Fibroblast of lung (primary cell): ENCODE data around the gene SEL1L2. TPM values are rescaled to one million over a fixed set of nuclear protein-coding genes. Genes with fewer than 3 reads are reported as not detected.

ENCODE experiments used
- DNase-seq, 2 donors: peaks; one replicate each; pipeline versions ENCODE4 v3.0.0 to v3.0.0-alpha.2; 2010; ENCODE audit warnings: low read depth in 2 of 2
- H2AFZ ChIP-seq: 2 replicates; pipeline ENCODE4 v1.5.1; 2012; ENCODE audit warnings: low read length, control low read depth, inconsistent platforms
- H3K27ac ChIP-seq: 2 replicates; pipeline ENCODE4 v1.5.1; 2011; ENCODE audit warnings: low read length, control low read depth; ENCODE audit not compliant: insufficient read depth
- H3K27me3 ChIP-seq: 2 replicates; pipeline ENCODE4 v1.5.1; 2011; ENCODE audit warnings: mild to moderate bottlenecking, low read length; ENCODE audit not compliant: control insufficient read depth, insufficient read depth
- H3K36me3 ChIP-seq: 2 replicates; pipeline ENCODE4 v1.5.1; 2011; ENCODE audit warnings: low read length; ENCODE audit not compliant: control insufficient read depth, insufficient read depth
- H3K4me1 ChIP-seq: 2 replicates; pipeline ENCODE4 v1.5.1; 2011; ENCODE audit warnings: low read length; ENCODE audit not compliant: control insufficient read depth, insufficient read depth; ENCODE audit errors: extremely low read depth
- H3K4me2 ChIP-seq: 2 replicates; pipeline ENCODE4 v1.5.1; 2011; ENCODE audit warnings: low read length, control low read depth; ENCODE audit not compliant: insufficient read depth; ENCODE audit errors: extremely low read depth
- H3K4me3 ChIP-seq, 4 experiments: fragments of 200-600 bp in 1 of 4; sonication (generic) in 1 of 4; replicated peaks in 1 of 4; 2 replicates each; pipeline ENCODE4 v1.5.1; 2011 to 2016; ENCODE audit warnings: low read length in 4 of 4, low read depth in 3 of 4, mild to moderate bottlenecking in 3 of 4, control low read depth in 2 of 4, inconsistent platforms in 1 of 4, mixed read lengths in 1 of 4; ENCODE audit not compliant: insufficient read depth in 1 of 4; ENCODE audit errors: control extremely low read depth in 1 of 4
- H3K79me2 ChIP-seq: 2 replicates; pipeline ENCODE4 v1.5.1; 2012; ENCODE audit warnings: mild to moderate bottlenecking, low read length, inconsistent platforms; ENCODE audit not compliant: control insufficient read depth, insufficient read depth
- H3K9ac ChIP-seq: 2 replicates; pipeline ENCODE4 v1.5.1; 2011; ENCODE audit warnings: mild to moderate bottlenecking, low read length, control low read depth; ENCODE audit not compliant: insufficient read depth
- H3K9me3 ChIP-seq: 2 replicates; pipeline ENCODE4 v1.5.1; 2012; ENCODE audit warnings: low read depth, low read length; ENCODE audit not compliant: control insufficient read depth, insufficient read depth
- H4K20me1 ChIP-seq: 2 replicates; pipeline ENCODE4 v1.5.1; 2011; ENCODE audit warnings: low read length; ENCODE audit not compliant: control insufficient read depth, insufficient read depth; ENCODE audit errors: extremely low read depth
- EZH2 ChIP-seq: IDR thresholded peaks from 2 replicates; pipeline ENCODE4 v1.5.1; 2012; ENCODE audit warnings: low read length, control low read depth, mild to moderate bottlenecking; ENCODE audit errors: missing control alignments
- polyA plus RNA-seq, 2 donors: library from polyadenylated mRNA; depleted of rRNA in 1 of 2; stranded (reverse) in 1 of 2; unstranded in 1 of 2; fragments of >200 nt; gene quantifications; 2 replicates each; pipeline ENCODE4 v1.2.1, GENCODE V29; 2011 to 2012; ENCODE audit warnings: missing spikeins in 1 of 2
- total RNA-seq: library from RNA; depleted of rRNA; stranded (reverse); fragments of >200 nt; gene quantifications from 2 replicates; pipeline ENCODE4 v1.2.1, GENCODE V29; 2014
- TF ChIP-seq, protein P1 (sequence below), 2 donors: IDR thresholded peaks in 1 of 2; conservative IDR thresholded peaks in 1 of 2; 1 replicate in 1 of 2; 2 replicates in 1 of 2; pipeline ENCODE4 v1.5.1; 2011 to 2012; ENCODE audit warnings: low read length in 2 of 2, control low read depth in 1 of 2, inconsistent platforms in 1 of 2, low read depth in 1 of 2, mild to moderate bottlenecking in 1 of 2

SEL1L2 gene
- total and polyA plus RNA-seq, 2 donors (not counting 1 experiment from before 2014, with no cell fraction given) = not detected

DNA sequence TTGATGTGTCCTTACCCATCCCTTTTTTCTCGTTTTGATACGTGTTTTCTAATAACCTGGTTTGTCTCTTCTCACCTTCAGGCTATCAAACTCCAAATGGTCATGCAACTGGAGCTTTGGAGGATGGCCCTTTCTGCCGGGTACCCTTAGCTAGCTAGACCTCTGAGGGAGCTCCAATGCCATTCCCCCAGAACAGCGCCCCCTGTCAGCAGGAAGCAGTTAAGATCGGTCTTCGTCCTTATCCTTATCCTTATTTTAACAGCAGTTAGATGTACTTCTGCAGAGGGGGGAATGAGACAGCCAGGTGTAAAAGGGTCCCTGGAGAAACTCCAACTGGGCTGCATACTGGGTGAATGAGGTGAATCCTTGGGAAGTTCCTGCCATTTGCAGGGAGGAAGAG lies 37.2 kb downstream of the SEL1L2 start:
- TF ChIP-seq, protein P1, sequence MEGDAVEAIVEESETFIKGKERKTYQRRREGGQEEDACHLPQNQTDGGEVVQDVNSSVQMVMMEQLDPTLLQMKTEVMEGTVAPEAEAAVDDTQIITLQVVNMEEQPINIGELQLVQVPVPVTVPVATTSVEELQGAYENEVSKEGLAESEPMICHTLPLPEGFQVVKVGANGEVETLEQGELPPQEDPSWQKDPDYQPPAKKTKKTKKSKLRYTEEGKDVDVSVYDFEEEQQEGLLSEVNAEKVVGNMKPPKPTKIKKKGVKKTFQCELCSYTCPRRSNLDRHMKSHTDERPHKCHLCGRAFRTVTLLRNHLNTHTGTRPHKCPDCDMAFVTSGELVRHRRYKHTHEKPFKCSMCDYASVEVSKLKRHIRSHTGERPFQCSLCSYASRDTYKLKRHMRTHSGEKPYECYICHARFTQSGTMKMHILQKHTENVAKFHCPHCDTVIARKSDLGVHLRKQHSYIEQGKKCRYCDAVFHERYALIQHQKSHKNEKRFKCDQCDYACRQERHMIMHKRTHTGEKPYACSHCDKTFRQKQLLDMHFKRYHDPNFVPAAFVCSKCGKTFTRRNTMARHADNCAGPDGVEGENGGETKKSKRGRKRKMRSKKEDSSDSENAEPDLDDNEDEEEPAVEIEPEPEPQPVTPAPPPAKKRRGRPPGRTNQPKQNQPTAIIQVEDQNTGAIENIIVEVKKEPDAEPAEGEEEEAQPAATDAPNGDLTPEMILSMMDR (conservative IDR thresholded peaks at IDR 0.05 in 1 of 2, IDR thresholded peaks at IDR 0.05 in 1 of 2; ENCODE audit: low read depth in 1 of 2, low read length in 2 of 2) = no peak
- Histone ChIP-seq H3K9me3 (no peaks in the 10 kb centered on the region), H3K4me2 (no peak overlapping the region), H3K79me2 (no peaks in the 10 kb centered on the region), H3K4me3 (no peak overlapping the region), H3K36me3 (no peaks in the 10 kb centered on the region), H3K4me1 (no peaks in the 10 kb centered on the region), H3K9ac (no peak overlapping the region), H3K27me3 (no peaks in the 10 kb centered on the region), H4K20me1 (no peaks in the 10 kb centered on the region), H2AFZ (no peak overlapping the region), H3K27ac (no peak overlapping the region)
- no peak for DNase-seq

DNA sequence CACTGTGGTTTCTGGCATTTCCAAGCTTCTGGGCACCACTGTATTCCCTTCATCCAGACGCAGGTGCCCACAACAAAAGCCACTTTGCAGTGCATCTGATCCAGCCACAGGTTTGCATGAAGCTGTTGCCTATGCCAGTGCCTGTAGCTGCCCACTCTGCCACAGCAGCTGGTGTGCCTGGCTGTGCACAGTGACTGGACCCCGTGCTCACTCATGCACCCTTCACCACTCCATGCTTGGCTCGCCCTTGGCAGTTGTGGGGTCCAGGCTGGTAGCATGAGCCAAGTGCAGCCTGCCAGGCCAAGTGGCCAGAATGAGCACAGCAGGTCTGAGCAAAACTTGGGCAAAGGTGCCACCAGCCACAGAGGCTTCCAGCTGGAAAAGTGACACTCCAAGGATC lies 42.7 kb downstream of the SEL1L2 start:
- no peak for DNase-seq
- no peaks in the 10 kb centered on the region for H4K20me1 ChIP-seq
- H2AFZ ChIP-seq = no peak overlapping the region
- no peak for TF ChIP-seq EZH2
- TF ChIP-seq, protein P1 (conservative IDR thresholded peaks at IDR 0.05 in 1 of 2, IDR thresholded peaks at IDR 0.05 in 1 of 2; ENCODE audit: low read depth in 1 of 2, low read length in 2 of 2) = no peak
- no peaks in the 10 kb centered on the region for H3K27me3 ChIP-seq
- no peaks in the 10 kb centered on the region for H3K4me1 ChIP-seq
- no peak overlapping the region for H3K4me2 ChIP-seq
- no peaks in the 10 kb centered on the region for H3K79me2 ChIP-seq
- H3K9me3 ChIP-seq = no peaks in the 10 kb centered on the region
- no peak overlapping the region for H3K4me3 ChIP-seq
- no peaks in the 10 kb centered on the region for H3K36me3 ChIP-seq
- H3K27ac ChIP-seq = no peak overlapping the region
- H3K9ac ChIP-seq = no peak overlapping the region

DNA sequence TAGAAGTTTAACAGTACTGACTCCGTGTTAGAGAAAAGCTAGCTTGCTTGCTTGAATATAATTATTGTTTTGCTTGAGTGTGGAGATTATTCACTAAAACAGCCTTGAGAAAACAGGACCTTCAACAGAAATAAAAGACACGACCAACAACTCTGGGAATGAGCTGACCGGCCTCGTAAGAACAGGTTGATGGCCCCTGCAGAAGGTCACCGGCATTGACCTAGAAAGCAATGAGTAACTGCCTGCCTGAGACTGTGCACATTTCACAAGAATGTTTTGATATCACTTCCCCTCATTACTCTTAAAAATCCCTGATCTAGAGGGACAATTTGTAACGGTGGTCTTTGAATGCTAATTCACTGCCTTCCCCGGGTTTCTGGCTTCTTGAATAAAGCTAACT lies 49.4 kb downstream of the SEL1L2 start:
- Histone ChIP-seq H3K4me1 (no peaks in the 10 kb centered on the region), H4K20me1 (no peaks in the 10 kb centered on the region), H3K36me3 (no peaks in the 10 kb centered on the region), H3K9ac (no peak overlapping the region), H3K9me3 (no peaks in the 10 kb centered on the region), H3K4me3 (no peak overlapping the region), H2AFZ (no peak overlapping the region), H3K79me2 (no peaks in the 10 kb centered on the region), H3K27ac (no peak overlapping the region), H3K4me2 (no peak overlapping the region), H3K27me3 (no peaks in the 10 kb centered on the region)
- no peak for DNase-seq
- TF ChIP-seq EZH2 = no peak
- TF ChIP-seq, protein P1 (conservative IDR thresholded peaks at IDR 0.05 in 1 of 2, IDR thresholded peaks at IDR 0.05 in 1 of 2; ENCODE audit: low read depth in 1 of 2, low read length in 2 of 2) = no peak
